Measurements from ENCODE around the gene EPN2.

Gene EPN2

DNA sequence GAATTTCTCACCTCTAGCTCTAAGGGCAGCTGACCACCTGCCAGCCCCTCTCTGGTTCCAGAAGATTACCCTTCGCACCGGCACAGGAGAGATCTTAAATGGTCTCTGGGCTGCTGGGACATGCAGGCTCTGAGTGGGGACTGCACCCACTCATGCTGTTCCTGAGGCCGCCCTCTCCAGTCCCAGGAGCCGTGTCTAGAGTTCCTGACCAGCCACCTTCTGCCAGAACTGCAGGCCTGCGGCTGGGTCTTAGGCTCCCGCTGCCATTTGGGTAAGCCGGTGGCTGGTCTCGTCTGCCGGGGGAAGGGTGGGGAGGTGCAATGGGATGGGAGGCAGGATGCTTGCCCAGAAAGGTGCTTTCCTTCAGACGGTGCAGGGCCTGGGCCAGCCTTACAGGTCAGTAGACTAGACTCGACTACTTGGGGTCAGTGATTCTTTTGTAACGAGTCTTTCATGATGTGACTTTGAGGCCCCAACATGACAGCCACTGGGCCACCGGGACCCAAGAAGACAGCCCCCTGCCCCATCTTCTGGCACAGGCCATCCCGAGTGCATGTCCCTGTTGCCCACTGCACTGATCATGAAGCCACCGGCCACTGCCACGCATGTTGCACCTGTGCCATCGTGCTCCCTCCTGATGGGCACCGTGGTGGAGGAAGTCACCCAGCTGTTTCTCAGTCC lies 98.9 kb downstream of the EPN2 start:
- no peaks in the 10 kb centered on the region for H3K36me3 Mint-ChIP-seq (ENCODE audit: low read depth)
- no peaks in the 10 kb centered on the region for H3K4me1 Mint-ChIP-seq (ENCODE audit: low read depth)
- no peak overlapping the region for H3K27ac Mint-ChIP-seq
- H3K9me3 Mint-ChIP-seq = no peaks in the 10 kb centered on the region
- no peak for DNase-seq (ENCODE audit: low spot score)
- no peaks in the 10 kb centered on the region for H3K27me3 Mint-ChIP-seq (ENCODE audit: low read depth)
- H3K4me3 Mint-ChIP-seq = no peak overlapping the region

DNA sequence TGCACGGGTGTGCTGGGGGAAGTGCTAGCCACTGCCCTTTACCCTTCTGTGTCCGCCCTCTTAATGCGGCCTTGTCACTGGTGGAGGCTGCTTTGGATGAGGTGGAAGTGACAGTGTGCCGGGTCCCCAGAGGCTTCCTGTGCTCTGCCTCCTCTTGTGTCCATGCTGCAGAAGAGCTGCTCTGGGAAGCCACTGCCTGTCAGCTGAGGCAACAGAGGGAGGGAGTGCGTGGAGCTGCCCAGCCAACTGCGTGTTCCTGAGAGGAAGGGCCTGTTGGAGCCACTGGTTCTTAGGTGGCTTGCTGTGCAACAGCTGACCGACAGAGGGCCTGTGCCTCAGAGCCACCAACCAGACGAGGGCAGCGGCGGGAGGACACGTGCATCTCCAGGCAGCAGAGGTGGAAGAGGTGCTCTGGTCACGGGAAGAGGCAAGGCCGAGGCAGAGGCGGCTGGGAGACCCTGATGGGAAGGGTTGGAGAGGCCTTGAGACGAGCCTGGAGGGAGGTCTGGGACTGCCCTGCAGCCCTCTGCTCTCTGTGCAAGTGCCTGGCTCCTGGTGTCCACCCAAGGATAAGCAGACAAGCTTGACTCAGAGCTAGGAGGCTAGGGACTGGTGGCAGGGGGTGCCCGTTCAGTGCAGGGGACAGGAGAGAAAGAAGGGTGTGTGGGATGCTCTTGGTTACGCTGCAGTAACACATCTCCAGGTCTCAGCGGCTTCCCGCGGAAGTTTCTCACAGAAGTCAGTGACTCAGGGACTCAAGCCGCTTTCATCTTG lies 100.0 kb downstream of the EPN2 start:
- DNase-seq (ENCODE audit: low spot score) = no peak
- no peaks in the 10 kb centered on the region for H3K9me3 Mint-ChIP-seq
- no peak overlapping the region for H3K4me3 Mint-ChIP-seq
- no peaks in the 10 kb centered on the region for H3K36me3 Mint-ChIP-seq (ENCODE audit: low read depth)
- no peaks in the 10 kb centered on the region for H3K4me1 Mint-ChIP-seq (ENCODE audit: low read depth)
- no peaks in the 10 kb centered on the region for H3K27me3 Mint-ChIP-seq (ENCODE audit: low read depth)
- H3K27ac Mint-ChIP-seq = no peak overlapping the region

DNA sequence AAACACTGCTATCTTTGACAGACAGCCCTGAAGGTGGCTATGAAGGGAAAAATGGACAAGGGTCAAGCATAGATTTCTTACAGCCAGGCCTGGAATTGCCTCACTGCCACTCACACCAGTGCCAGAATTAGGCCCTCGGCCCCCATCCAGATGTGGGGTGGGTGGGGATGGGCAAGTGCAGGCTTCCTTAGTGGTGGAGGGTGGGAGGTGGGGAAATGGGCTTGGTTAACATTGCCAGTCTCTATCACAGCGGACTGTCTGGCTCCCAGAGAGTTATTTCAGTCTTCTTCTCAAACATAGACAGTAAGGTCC lies 100.5 kb downstream of the EPN2 start:
- Mint-ChIP-seq H3K27ac (no peak overlapping the region), H3K36me3 (ENCODE audit: low read depth) (no peaks in the 10 kb centered on the region), H3K27me3 (ENCODE audit: low read depth) (no peaks in the 10 kb centered on the region), H3K4me1 (ENCODE audit: low read depth) (no peaks in the 10 kb centered on the region), H3K9me3 (no peaks in the 10 kb centered on the region), H3K4me3 (no peak overlapping the region)
- DNase-seq (ENCODE audit: low spot score) = no peak

DNA sequence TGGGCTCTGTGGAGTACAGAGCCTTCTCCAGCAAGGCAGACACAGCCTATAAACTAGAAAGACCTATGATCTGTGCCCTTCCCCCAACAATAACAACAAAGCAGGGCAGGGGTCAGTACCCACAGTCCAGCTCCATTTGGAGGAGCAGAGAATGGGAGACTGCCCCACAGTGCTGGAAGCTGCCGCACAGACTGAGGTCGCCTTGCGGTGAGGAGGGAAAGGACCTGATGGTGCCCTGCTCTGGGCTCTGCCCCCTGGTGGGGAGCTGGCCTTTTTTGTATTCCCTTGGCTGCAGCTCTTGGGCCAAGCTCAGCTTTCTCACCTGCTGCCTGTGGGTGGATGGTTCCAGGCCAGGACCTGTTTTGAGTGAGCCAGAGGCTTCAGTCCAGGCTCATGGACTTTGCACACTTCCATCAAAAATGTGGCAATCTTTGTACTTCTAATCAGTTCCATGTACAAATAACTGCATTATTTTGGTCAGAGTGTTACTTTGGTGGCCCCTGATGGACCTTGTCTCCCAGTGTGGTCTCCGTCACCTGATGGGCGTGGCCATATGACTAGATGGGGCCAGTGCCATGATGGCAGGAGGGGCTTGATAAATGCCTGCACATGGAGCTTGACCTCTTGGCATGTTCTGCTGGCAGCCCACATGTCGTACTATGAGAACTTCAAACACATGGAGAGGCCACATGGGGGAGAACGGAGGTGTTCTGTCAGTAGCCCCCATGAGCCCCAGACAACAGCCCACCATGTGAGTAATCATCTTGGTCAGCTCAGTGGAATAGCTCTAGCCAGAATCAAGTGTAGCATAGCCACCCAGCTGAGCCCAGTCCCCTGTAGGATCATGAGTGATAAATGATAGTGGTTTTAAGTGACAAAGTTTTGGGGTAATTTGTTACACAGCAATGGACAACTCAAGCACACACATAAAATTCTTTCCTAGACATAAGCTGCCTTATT lies 101.1 kb downstream of the EPN2 start:
- Mint-ChIP-seq H3K9me3 (no peaks in the 10 kb centered on the region), H3K4me3 (no peak overlapping the region), H3K36me3 (ENCODE audit: low read depth) (no peaks in the 10 kb centered on the region), H3K27me3 (ENCODE audit: low read depth) (no peaks in the 10 kb centered on the region), H3K27ac (no peak overlapping the region), H3K4me1 (ENCODE audit: low read depth) (no peaks in the 10 kb centered on the region)
- peak; percentile 56 for DNase-seq (ENCODE audit: low spot score)

DNA sequence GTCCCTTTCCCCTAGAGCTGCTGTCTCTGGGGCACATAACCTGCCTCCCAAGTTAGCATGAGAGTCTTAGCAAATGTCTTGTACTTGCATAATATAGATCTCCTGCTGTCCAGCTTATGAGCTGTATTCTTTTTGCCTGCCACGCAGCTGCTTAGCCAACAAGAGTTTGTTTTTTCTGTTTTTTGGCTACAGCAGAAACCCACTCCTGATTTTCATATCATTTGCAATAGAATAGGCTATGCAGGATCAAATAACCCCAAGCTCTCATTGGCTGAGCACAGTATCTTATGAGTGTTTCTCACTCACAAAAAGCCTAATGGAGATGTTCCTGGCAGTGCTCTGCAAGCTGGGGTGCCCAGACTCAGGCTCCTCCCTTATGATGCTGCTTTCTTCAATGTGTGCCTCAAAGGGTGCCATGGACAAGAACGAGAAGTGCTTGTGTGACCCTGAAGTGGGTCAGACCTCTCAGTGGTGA lies 102.2 kb downstream of the EPN2 start:
- Mint-ChIP-seq H3K27ac (no peak overlapping the region), H3K4me1 (ENCODE audit: low read depth) (no peaks in the 10 kb centered on the region), H3K36me3 (ENCODE audit: low read depth) (no peaks in the 10 kb centered on the region), H3K4me3 (no peak overlapping the region), H3K27me3 (ENCODE audit: low read depth) (no peaks in the 10 kb centered on the region), H3K9me3 (no peaks in the 10 kb centered on the region)
- no peak for DNase-seq (ENCODE audit: low spot score)

GRCh38 chr17:19341211-19341631 lies 104.1 kb downstream of the EPN2 start:
- Mint-ChIP-seq H3K4me3 (no peak overlapping the region), H3K9me3 (no peaks in the 10 kb centered on the region), H3K4me1 (ENCODE audit: low read depth) (no peaks in the 10 kb centered on the region), H3K27ac (no peak overlapping the region), H3K36me3 (ENCODE audit: low read depth) (no peaks in the 10 kb centered on the region), H3K27me3 (ENCODE audit: low read depth) (no peaks in the 10 kb centered on the region)
- no peak for DNase-seq (ENCODE audit: low spot score)

GRCh38 chr17:19341641-19342610 lies 104.8 kb downstream of the EPN2 start:
- no peaks in the 10 kb centered on the region for H3K4me1 Mint-ChIP-seq (ENCODE audit: low read depth)
- H3K27ac Mint-ChIP-seq = no peak overlapping the region
- no peaks in the 10 kb centered on the region for H3K9me3 Mint-ChIP-seq
- no peaks in the 10 kb centered on the region for H3K27me3 Mint-ChIP-seq (ENCODE audit: low read depth)
- H3K36me3 Mint-ChIP-seq (ENCODE audit: low read depth) = no peaks in the 10 kb centered on the region
- no peak overlapping the region for H3K4me3 Mint-ChIP-seq
- DNase-seq (ENCODE audit: low spot score) = no peak

DNA sequence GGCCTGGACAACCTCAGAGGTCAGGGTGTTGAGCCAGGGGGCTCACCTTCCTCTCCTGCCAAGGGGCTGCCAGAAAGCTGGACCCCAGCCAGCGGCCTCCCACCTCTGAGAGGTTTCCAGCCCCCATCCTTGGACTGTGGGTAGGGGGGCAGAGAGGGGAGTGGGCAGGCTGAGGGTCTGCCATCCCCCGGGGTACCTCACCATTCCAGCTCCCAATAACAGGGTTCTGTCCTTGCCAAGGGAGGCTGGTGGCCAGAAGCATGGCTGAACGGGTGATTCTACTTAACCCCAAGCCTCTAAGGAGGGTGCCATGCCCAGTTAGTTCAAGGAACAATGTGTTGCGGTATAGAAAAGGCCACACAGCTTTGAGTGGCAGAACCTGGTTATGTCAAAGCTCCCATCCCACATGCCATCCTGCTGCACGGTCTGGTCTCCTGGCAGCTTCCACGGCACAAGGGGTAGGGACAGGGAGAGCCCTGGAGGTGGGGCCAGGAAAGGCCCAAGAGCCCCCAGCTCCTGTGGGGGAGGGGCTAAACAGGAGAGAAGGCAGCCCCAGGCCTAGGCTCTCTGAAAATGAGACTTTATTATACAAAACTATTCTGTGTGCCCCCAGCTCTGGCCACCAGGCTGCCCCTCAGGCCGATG lies 105.6 kb downstream of the EPN2 start:
- H3K4me3 Mint-ChIP-seq = no peak overlapping the region
- no peak for DNase-seq (ENCODE audit: low spot score)
- no peaks in the 10 kb centered on the region for H3K27me3 Mint-ChIP-seq (ENCODE audit: low read depth)

GRCh38 chr17:19343256-19343630 lies 106.1 kb downstream of the EPN2 start:
- Mint-ChIP-seq H3K9me3 (no peaks in the 10 kb centered on the region), H3K4me1 (ENCODE audit: low read depth) (no peaks in the 10 kb centered on the region), H3K36me3 (ENCODE audit: low read depth) (no peaks in the 10 kb centered on the region)

More for the DNA sequence above, 105.6 kb downstream of the EPN2 start:
- no peaks in the 10 kb centered on the region for H3K4me1 Mint-ChIP-seq (ENCODE audit: low read depth)
- H3K9me3 Mint-ChIP-seq = no peaks in the 10 kb centered on the region
- H3K36me3 Mint-ChIP-seq (ENCODE audit: low read depth) = no peaks in the 10 kb centered on the region
- H3K27ac Mint-ChIP-seq = no peak overlapping the region

GRCh38 chr17:19343671-19344151 lies 106.5 kb downstream of the EPN2 start:
- H3K4me3 Mint-ChIP-seq = no peak overlapping the region
- DNase-seq (ENCODE audit: low spot score) = no peak

More at GRCh38 chr17:19343256-19343630, 106.1 kb downstream of the EPN2 start:
- no peak for DNase-seq (ENCODE audit: low spot score)
- no peak overlapping the region for H3K27ac Mint-ChIP-seq
- H3K4me3 Mint-ChIP-seq = no peak overlapping the region
- H3K27me3 Mint-ChIP-seq (ENCODE audit: low read depth) = no peaks in the 10 kb centered on the region

DNA sequence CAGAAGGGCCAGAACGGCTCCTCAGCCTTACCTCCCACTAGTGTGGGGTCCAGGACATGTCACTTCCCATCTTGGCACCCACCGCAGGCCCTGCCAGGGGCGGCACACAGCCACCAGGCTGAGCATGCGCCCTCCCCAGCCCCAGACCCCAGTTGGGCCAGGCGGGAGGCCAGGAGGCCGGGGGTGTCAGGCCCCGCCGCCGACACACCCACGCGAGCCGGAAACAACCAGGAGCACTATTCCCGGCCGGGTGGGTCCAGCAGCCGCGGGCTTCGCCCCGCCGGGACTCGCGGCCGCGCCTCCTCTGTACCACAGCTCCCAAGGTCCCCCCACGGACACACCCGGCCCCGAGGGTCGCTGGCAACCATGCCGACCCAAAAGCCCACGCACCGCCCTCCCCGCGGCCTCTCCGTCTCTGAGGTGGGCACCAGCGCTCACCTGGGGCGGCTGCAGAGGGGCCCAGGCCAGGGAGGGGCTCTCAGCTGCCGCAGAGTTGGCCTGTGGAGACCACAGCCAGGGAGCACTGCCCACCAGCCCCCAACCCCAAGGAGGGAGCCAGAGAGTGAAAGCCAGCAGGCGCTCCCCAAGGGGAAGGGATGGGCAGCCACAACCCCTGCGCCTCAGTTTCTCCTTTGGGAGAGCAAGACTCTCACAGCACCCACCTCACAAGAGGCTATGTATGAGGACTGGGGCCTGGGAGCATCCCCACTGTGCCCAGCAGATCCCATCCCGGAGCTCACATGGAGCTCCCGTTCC lies 107.3 kb downstream of the EPN2 start:
- no peak overlapping the region for H3K27ac Mint-ChIP-seq
- no peaks in the 10 kb centered on the region for H3K36me3 Mint-ChIP-seq (ENCODE audit: low read depth)
- no peak for DNase-seq (ENCODE audit: low spot score)
- no peak overlapping the region for H3K4me3 Mint-ChIP-seq
- H3K4me1 Mint-ChIP-seq (ENCODE audit: low read depth) = no peaks in the 10 kb centered on the region
- no peaks in the 10 kb centered on the region for H3K27me3 Mint-ChIP-seq (ENCODE audit: low read depth)
- no peaks in the 10 kb centered on the region for H3K9me3 Mint-ChIP-seq

More at GRCh38 chr17:19343671-19344151, 106.5 kb downstream of the EPN2 start:
- H3K9me3 Mint-ChIP-seq = no peaks in the 10 kb centered on the region
- no peaks in the 10 kb centered on the region for H3K4me1 Mint-ChIP-seq (ENCODE audit: low read depth)
- H3K27ac Mint-ChIP-seq = no peak overlapping the region
- no peaks in the 10 kb centered on the region for H3K27me3 Mint-ChIP-seq (ENCODE audit: low read depth)
- H3K36me3 Mint-ChIP-seq (ENCODE audit: low read depth) = no peaks in the 10 kb centered on the region

DNA sequence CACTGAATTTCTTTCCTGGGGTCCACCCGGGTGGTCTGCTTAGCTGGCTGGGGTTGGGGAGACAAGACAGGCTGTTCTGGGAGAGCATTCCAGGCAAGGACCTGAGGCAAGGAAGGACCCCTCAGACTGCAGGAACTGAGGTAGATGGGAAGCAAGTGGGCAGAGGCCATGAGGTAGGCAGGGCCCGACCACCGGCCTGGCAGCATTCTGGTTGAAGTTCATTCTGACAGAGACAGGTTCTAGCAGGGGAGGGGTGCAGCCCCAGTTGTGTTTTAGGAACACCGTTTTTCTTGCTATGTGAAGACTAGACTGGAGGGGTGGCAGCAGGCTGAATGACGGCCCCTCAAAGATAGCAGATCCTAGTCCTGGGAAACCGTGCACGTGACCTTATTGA lies 107.9 kb downstream of the EPN2 start:
- DNase-seq (ENCODE audit: low spot score) = no peak
- Mint-ChIP-seq H3K4me3 (no peak overlapping the region), H3K9me3 (no peaks in the 10 kb centered on the region), H3K36me3 (ENCODE audit: low read depth) (no peaks in the 10 kb centered on the region), H3K27ac (no peak overlapping the region), H3K27me3 (ENCODE audit: low read depth) (peaks cover 3% of the 10 kb centered on the region), H3K4me1 (ENCODE audit: low read depth) (no peaks in the 10 kb centered on the region)
